Esophagus muscularis mucosa (tissue), 4 donors: ENCODE data around the gene AHCYL2. TPM values are rescaled to one million over a fixed set of nuclear protein-coding genes. Genes with fewer than 3 reads are reported as not detected.
"Not testable (repeated sequence)": the region's sequence is repeated elsewhere in the genome, so short reads cannot be mapped to it uniquely, and the experiment has no call there.

ENCODE experiments used
- DNase-seq: peaks from one replicate; pipeline ENCODE4 v3.0.0-alpha.2; 2017; ENCODE audit errors: extremely low spot score
- H3K27ac ChIP-seq, 4 donors: fragments of 200-600 bp; sonication (generic); replicated peaks in 1 of 4; 1 replicate in 3 of 4; 2 replicates in 1 of 4; pipeline ENCODE4 v1.5.1; 2016 to 2019; ENCODE audit warnings: mild to moderate bottlenecking in 1 of 4
- H3K27me3 ChIP-seq, 4 donors: fragments of 200-600 bp; sonication (generic); one replicate each; pipeline versions ENCODE4 v1.5.1 to v1.6.0; 2016 to 2019
- H3K36me3 ChIP-seq, 4 donors: fragments of 200-600 bp; sonication (generic); one replicate each; pipeline ENCODE4 v1.5.1; 2016 to 2019
- H3K4me1 ChIP-seq, 4 donors: fragments of 200-600 bp; sonication (generic); one replicate each; pipeline ENCODE4 v1.5.1; 2016 to 2019
- H3K4me3 ChIP-seq, 4 donors: fragments of 200-600 bp; sonication (generic); 1 replicate in 2 of 4; 2 replicates in 2 of 4; pipeline ENCODE4 v1.5.1; 2016 to 2019; ENCODE audit warnings: mild to moderate bottlenecking in 4 of 4, moderate library complexity in 1 of 4
- H3K9me3 ChIP-seq, 4 donors: fragments of 200-600 bp; sonication (generic); 1 replicate in 3 of 4; 2 replicates in 1 of 4; pipeline ENCODE4 v1.5.1; 2016 to 2019
- CTCF ChIP-seq, 3 experiments: fragments of 200-600 bp in 2 of 3; fragments of 450-650 bp in 1 of 3; sonication (generic) in 2 of 3; IDR thresholded peaks; one replicate each; pipeline ENCODE4 v1.5.1; 2017 to 2019; ENCODE audit warnings: antibody characterized with exemption in 3 of 3, mild to moderate bottlenecking in 2 of 3, moderate library complexity in 1 of 3
- EP300 ChIP-seq: sonication (generic); formaldehyde crosslinking; IDR thresholded peaks from one replicate; pipeline ENCODE4 v1.6.1; 2017; ENCODE audit warnings: antibody characterized with exemption
- POLR2A ChIP-seq: fragments of 450-650 bp; IDR thresholded peaks from one replicate; pipeline ENCODE4 v1.6.1; 2017; ENCODE audit warnings: antibody characterized with exemption, moderate library complexity, mild to moderate bottlenecking, low read depth
- POLR2AphosphoS5 ChIP-seq, 2 donors: sonication (generic); formaldehyde crosslinking; IDR thresholded peaks; one replicate each; pipeline ENCODE4 v1.6.1; 2017; ENCODE audit warnings: antibody characterized with exemption in 2 of 2
- WGBS: methylation state at CpG from one replicate; pipeline ENCODE4 v1.1.5; 2018; 5-methylcytosine and 5-hydroxymethylcytosine counted together
- intact Hi-C: fragments of 100-400 bp; cut with DNase I; formaldehyde crosslinking; loops from one replicate; pipeline ENCODE4 v1.15.1; 2023
- total RNA-seq, 4 donors: library from RNA; depleted of rRNA; stranded (reverse); fragments of >200 nt; gene quantifications; one replicate each; pipeline versions ENCODE4 v1.1.0 to v1.2.1, GENCODE V29; 2016

The AHCYL2 gene
- total RNA-seq, 4 donors from 2014 or later = 9.7 to 14.2 (median 11.9) TPM

DNA sequence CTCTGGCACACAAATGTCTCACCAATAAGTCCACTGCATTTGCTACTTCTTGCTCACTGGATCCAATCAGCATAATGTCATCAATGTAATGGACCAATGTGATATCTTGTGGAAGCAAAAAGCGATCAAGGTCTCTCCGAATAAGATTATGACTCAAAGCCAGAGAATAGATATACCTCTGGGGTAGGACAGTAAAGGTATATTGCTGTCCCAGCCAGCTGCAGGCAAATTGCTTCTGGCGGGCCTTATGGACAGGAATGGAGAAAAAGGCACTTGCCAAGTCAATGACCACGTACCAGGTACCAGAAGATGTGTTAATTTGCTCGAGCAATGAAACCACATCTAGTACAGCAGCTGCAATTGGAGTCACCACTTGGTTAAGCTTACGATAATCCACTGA is 222.6 kb downstream of the AHCYL2 start:
- H3K4me3 ChIP-seq, H3K27ac ChIP-seq, H3K27me3 ChIP-seq, intact Hi-C loops, DNase-seq, H3K36me3 ChIP-seq: not testable (repeated sequence)
- Histone ChIP-seq H3K4me1 (peaks cover 16 to 19% (median 18%) of the 10 kb centered on the region in 4 donors), H3K9me3 (peaks cover 0 to 13% (median 5%) of the 10 kb centered on the region in 4 donors)
- WGBS = over 99% methylated on average over 6 of the region's 6 CpGs

GRCh38 chr7:129448608-129449007 is 223.8 kb downstream of the AHCYL2 start:
- DNase-seq, H3K4me3 ChIP-seq, intact Hi-C loops, H3K27ac ChIP-seq, H3K36me3 ChIP-seq, H3K27me3 ChIP-seq, H3K4me1 ChIP-seq: not testable (repeated sequence)
- peaks cover 0 to 13% (median 5%) of the 10 kb centered on the region in 4 donors for H3K9me3 ChIP-seq
- 95% methylated on average over 2 of the region's 2 CpGs for WGBS

GRCh38 chr7:129450295-129450694 is 225.5 kb downstream of the AHCYL2 start:
- intact Hi-C loops = no loop called here
- no peaks in the 10 kb centered on the region for H3K27me3 ChIP-seq
- H3K9me3 ChIP-seq = peaks cover 0 to 13% (median 5%) of the 10 kb centered on the region in 4 donors

DNA sequence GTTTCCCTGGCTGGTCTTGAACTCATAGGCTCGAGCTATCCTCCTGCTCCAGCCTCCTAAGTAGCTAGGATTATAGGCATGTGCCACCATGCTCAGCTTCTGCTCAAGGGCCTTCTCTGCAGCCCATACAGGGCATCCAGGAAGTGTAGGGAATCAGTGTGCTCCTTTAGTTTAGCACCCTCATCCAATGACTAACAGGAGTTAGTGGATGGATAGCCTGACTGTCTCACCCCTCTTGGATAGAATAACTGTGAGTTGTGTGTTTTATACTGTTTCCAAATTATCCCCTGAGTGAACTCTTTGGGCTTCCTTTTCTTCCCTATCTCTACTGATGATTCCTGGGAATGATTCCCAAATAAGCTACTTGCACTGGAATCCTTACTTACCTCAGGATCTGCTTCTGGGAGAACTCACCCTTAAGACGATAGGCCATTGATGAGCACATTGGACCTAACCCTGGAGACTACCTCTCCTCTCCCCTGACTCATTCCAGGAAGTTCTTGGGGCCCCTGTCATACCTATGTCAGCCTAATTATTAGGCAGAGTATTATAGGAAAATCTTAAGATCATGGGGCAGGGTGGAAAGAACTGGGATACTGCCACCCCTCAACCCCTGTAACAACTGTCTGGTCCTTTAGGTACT is 227.9 kb downstream of the AHCYL2 start:
- Histone ChIP-seq H3K27me3 (no peaks in the 10 kb centered on the region), H3K4me1 (no peaks in the 10 kb centered on the region), H3K27ac (no peak overlapping the region), H3K4me3 (no peak overlapping the region), H3K36me3 (peaks cover 0 to 12% (median 9%) of the 10 kb centered on the region in 4 donors), H3K9me3 (peaks cover 0 to 13% (median 5%) of the 10 kb centered on the region in 4 donors)
- 100% methylated on average over 2 of the region's 2 CpGs for WGBS
- TF ChIP-seq EP300 = no peak
- no peak for TF ChIP-seq POLR2AphosphoS5 (IDR thresholded peaks at IDR 0.05)
- TF ChIP-seq POLR2A = no peak
- no peak for TF ChIP-seq CTCF (IDR thresholded peaks at IDR 0.05)
- intact Hi-C loops = no loop called here
- DNase-seq = no peak

More at GRCh38 chr7:129450295-129450694, 225.5 kb downstream of the AHCYL2 start:
- no peak for TF ChIP-seq CTCF (IDR thresholded peaks at IDR 0.05)
- H3K36me3 ChIP-seq = peaks cover 0 to 7% (median 4%) of the 10 kb centered on the region in 4 donors
- H3K4me1 ChIP-seq = no peaks in the 10 kb centered on the region
- H3K4me3 ChIP-seq = no peak overlapping the region
- no peak for DNase-seq
- no peak overlapping the region for H3K27ac ChIP-seq

GRCh38 chr7:129453510-129454248 is 228.8 kb downstream of the AHCYL2 start:
- no peak overlapping the region for H3K4me3 ChIP-seq
- H3K36me3 ChIP-seq = peaks cover 0 to 19% (median 17%) of the 10 kb centered on the region in 4 donors
- H3K9me3 ChIP-seq = peaks cover 0 to 5% (median 2%) of the 10 kb centered on the region in 4 donors
- H3K27me3 ChIP-seq = no peaks in the 10 kb centered on the region
- intact Hi-C loops = no loop called here
- WGBS = 90% methylated on average over 1 of the region's 1 CpG
- no peak for DNase-seq
- no peak overlapping the region for H3K27ac ChIP-seq
- no peaks in the 10 kb centered on the region for H3K4me1 ChIP-seq
- TF ChIP-seq POLR2A (no peak), EP300 (no peak), CTCF (IDR thresholded peaks at IDR 0.05) (no peak), POLR2AphosphoS5 (IDR thresholded peaks at IDR 0.05) (no peak)

DNA sequence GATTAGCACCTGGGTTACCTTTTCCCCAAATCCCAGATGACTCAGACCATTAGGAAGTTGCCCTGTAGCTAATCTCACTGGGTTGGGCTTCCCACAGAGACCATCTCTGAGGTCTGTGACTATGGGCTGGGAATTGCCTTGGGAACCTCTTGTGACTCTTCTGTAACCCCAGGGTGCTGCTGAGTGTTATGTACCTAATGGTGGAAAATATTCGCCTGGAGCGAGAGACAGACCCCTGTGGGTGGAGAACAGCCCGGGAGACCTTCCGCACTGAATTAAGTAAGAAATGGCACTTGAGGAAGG is 229.4 kb downstream of the AHCYL2 start:
- intact Hi-C loops = no loop called here
- 87% methylated on average over 4 of the region's 4 CpGs for WGBS

More for the DNA sequence above, 229.4 kb downstream of the AHCYL2 start:
- no peaks in the 10 kb centered on the region for H3K27me3 ChIP-seq
- no peaks in the 10 kb centered on the region for H3K9me3 ChIP-seq
- no peaks in the 10 kb centered on the region for H3K4me1 ChIP-seq
- DNase-seq = no peak
- no peak for TF ChIP-seq CTCF (IDR thresholded peaks at IDR 0.05)
- TF ChIP-seq EP300 = no peak
- TF ChIP-seq POLR2AphosphoS5 (IDR thresholded peaks at IDR 0.05) = no peak
- no peak for TF ChIP-seq POLR2A
- H3K36me3 ChIP-seq = peaks cover 0 to 20% (median 17%) of the 10 kb centered on the region in 4 donors
- no peak overlapping the region for H3K4me3 ChIP-seq
- H3K27ac ChIP-seq = no peak overlapping the region
